ENCODE measurements around the gene ADK.

GRCh38 chr10:74529205-74529604 lies 378.2 kb downstream of the ADK start:
- TF ChIP-seq POLR2A (IDR thresholded peaks at IDR 0.05) = no peak
- TF ChIP-seq, protein P1, sequence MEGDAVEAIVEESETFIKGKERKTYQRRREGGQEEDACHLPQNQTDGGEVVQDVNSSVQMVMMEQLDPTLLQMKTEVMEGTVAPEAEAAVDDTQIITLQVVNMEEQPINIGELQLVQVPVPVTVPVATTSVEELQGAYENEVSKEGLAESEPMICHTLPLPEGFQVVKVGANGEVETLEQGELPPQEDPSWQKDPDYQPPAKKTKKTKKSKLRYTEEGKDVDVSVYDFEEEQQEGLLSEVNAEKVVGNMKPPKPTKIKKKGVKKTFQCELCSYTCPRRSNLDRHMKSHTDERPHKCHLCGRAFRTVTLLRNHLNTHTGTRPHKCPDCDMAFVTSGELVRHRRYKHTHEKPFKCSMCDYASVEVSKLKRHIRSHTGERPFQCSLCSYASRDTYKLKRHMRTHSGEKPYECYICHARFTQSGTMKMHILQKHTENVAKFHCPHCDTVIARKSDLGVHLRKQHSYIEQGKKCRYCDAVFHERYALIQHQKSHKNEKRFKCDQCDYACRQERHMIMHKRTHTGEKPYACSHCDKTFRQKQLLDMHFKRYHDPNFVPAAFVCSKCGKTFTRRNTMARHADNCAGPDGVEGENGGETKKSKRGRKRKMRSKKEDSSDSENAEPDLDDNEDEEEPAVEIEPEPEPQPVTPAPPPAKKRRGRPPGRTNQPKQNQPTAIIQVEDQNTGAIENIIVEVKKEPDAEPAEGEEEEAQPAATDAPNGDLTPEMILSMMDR (IDR thresholded peaks at IDR 0.05) = no peak

Measured in right lobe of liver (tissue), 4 donors.